HepG2 (cell line): Measurements from ENCODE around the gene PLCL1.

ENCODE experiments used
- ARHGAP35 ChIP-seq: sonication (generic); formaldehyde crosslinking; IDR thresholded peaks from 2 replicates; pipeline ENCODE4 v1.9.0; 2022; ENCODE audit warnings: mild to moderate bottlenecking, inconsistent platforms, moderate library complexity, missing genetic modification reagents, borderline replicate concordance
- MTF1 ChIP-seq: sonication (generic); formaldehyde crosslinking; IDR thresholded peaks from 2 replicates; pipeline ENCODE4 v1.5.0; 2020; ENCODE audit warnings: missing genetic modification reagents
- PHF5A ChIP-seq: IDR thresholded peaks from one replicate; pipeline ENCODE4 v1.6.1; 2018; ENCODE audit warnings: low read depth, missing genetic modification reagents; ENCODE audit not compliant: unreplicated experiment
- POLR2A ChIP-seq, 2 experiments: IDR thresholded peaks; 2 replicates each; pipeline ENCODE4 v1.6.1; 2011; ENCODE audit warnings: low read depth in 2 of 2, low read length in 2 of 2, mild to moderate bottlenecking in 1 of 2, moderate library complexity in 1 of 2; ENCODE audit not compliant: insufficient read depth in 1 of 2
- POLR2AphosphoS5 ChIP-seq: IDR thresholded peaks from 2 replicates; pipeline ENCODE4 v1.6.1; 2012; ENCODE audit warnings: low read depth, low read length
- YY1 ChIP-seq: IDR thresholded peaks from 2 replicates; pipeline ENCODE4 v1.6.1; 2011; ENCODE audit warnings: low read length, low read depth, moderate library complexity, mild to moderate bottlenecking; ENCODE audit not compliant: insufficient read depth, insufficient replicate concordance
- TF ChIP-seq, protein P1 (sequence below): sonication (generic); formaldehyde crosslinking; IDR thresholded peaks from 2 replicates; pipeline ENCODE4 v1.5.0; 2020; ENCODE audit warnings: mild to moderate bottlenecking, missing genetic modification reagents, moderate library complexity

DNA sequence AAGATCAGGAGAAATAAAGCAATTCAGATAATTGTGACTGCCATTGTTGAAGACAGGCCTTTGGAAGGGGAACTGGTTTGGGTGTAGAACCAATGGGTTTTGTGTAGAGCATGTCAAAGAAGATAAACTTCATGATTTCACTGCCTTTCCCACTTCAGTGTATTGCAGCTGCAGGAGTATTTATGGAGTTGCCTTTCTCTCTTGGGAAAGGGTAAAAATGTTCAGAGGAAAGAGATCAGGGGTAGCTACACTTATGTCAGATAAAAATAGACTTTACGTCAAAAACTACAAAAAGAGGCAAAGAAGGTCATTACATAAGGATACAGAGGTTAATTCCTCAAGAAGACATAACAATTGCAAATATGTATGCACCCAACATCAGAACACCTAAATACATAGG is 249.4 kb downstream of the PLCL1 start:
- TF ChIP-seq, protein P1, sequence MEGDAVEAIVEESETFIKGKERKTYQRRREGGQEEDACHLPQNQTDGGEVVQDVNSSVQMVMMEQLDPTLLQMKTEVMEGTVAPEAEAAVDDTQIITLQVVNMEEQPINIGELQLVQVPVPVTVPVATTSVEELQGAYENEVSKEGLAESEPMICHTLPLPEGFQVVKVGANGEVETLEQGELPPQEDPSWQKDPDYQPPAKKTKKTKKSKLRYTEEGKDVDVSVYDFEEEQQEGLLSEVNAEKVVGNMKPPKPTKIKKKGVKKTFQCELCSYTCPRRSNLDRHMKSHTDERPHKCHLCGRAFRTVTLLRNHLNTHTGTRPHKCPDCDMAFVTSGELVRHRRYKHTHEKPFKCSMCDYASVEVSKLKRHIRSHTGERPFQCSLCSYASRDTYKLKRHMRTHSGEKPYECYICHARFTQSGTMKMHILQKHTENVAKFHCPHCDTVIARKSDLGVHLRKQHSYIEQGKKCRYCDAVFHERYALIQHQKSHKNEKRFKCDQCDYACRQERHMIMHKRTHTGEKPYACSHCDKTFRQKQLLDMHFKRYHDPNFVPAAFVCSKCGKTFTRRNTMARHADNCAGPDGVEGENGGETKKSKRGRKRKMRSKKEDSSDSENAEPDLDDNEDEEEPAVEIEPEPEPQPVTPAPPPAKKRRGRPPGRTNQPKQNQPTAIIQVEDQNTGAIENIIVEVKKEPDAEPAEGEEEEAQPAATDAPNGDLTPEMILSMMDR, result no peak
- no peak for TF ChIP-seq MTF1 (CRISPR knock-in tag)
- TF ChIP-seq POLR2AphosphoS5, result no peak
- no peak for TF ChIP-seq YY1
- no peak for TF ChIP-seq PHF5A (CRISPR knock-in tag)
- TF ChIP-seq POLR2A (IDR thresholded peaks at IDR 0.05; ENCODE audit: insufficient read depth in 1 of 2, low read depth in 2 of 2, low read length in 2 of 2), result no peak
- TF ChIP-seq ARHGAP35 (CRISPR knock-in tag), result no peak
